Peyer's patch (tissue), 4 donors: Measurements from ENCODE around the gene RFXANK. TPM values are rescaled to one million over a fixed set of nuclear protein-coding genes. Genes with fewer than 3 reads are reported as not detected.

Experiments
- DNase-seq, 3 donors: peaks; one replicate each; pipeline ENCODE4 v3.0.0-alpha.2; 2017 to 2019
- H3K27ac ChIP-seq, 4 donors: fragments of 200-600 bp; sonication (generic); one replicate each; pipeline ENCODE4 v1.5.1; 2016 to 2019
- H3K27me3 ChIP-seq, 2 donors: fragments of 200-600 bp; sonication (generic); one replicate each; pipeline ENCODE4 v1.5.1; 2019
- H3K36me3 ChIP-seq, 3 donors: fragments of 200-600 bp; sonication (generic); one replicate each; pipeline ENCODE4 v1.5.1; 2016 to 2019
- H3K4me1 ChIP-seq, 4 donors: fragments of 200-600 bp; sonication (generic); one replicate each; pipeline ENCODE4 v1.5.1; 2016 to 2019
- H3K4me3 ChIP-seq, 4 donors: fragments of 200-600 bp; sonication (generic); 1 replicate in 3 of 4; 2 replicates in 1 of 4; pipeline ENCODE4 v1.5.1; 2016 to 2019; ENCODE audit warnings: mild to moderate bottlenecking in 1 of 4
- H3K9me3 ChIP-seq, 4 donors: fragments of 200-600 bp; sonication (generic); one replicate each; pipeline ENCODE4 v1.5.1; 2016 to 2019; ENCODE audit warnings: mild to moderate bottlenecking in 1 of 4
- CTCF ChIP-seq, 6 experiments: fragments of 450-650 bp in 4 of 6; fragments of 200-600 bp in 2 of 6; sonication (generic) in 1 of 6; IDR thresholded peaks; one replicate each; pipeline ENCODE4 v1.5.1; 2017 to 2019; ENCODE audit warnings: antibody characterized with exemption in 6 of 6, mild to moderate bottlenecking in 3 of 6, moderate library complexity in 1 of 6
- POLR2A ChIP-seq, 2 donors: fragments of 450-650 bp; IDR thresholded peaks; one replicate each; pipeline ENCODE4 v1.5.1; 2017; ENCODE audit warnings: antibody characterized with exemption in 2 of 2, mild to moderate bottlenecking in 2 of 2, moderate library complexity in 2 of 2
- total RNA-seq, 4 donors: library from RNA; depleted of rRNA; stranded (reverse); fragments of >200 nt; gene quantifications; one replicate each; pipeline ENCODE4 v1.1.0, GENCODE V29; 2016

The RFXANK gene, protein sequence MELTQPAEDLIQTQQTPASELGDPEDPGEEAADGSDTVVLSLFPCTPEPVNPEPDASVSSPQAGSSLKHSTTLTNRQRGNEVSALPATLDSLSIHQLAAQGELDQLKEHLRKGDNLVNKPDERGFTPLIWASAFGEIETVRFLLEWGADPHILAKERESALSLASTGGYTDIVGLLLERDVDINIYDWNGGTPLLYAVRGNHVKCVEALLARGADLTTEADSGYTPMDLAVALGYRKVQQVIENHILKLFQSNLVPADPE
- total RNA-seq: 10 to 100 TPM; 18.2 to 75.1 (median 51.9) TPM

DNA sequence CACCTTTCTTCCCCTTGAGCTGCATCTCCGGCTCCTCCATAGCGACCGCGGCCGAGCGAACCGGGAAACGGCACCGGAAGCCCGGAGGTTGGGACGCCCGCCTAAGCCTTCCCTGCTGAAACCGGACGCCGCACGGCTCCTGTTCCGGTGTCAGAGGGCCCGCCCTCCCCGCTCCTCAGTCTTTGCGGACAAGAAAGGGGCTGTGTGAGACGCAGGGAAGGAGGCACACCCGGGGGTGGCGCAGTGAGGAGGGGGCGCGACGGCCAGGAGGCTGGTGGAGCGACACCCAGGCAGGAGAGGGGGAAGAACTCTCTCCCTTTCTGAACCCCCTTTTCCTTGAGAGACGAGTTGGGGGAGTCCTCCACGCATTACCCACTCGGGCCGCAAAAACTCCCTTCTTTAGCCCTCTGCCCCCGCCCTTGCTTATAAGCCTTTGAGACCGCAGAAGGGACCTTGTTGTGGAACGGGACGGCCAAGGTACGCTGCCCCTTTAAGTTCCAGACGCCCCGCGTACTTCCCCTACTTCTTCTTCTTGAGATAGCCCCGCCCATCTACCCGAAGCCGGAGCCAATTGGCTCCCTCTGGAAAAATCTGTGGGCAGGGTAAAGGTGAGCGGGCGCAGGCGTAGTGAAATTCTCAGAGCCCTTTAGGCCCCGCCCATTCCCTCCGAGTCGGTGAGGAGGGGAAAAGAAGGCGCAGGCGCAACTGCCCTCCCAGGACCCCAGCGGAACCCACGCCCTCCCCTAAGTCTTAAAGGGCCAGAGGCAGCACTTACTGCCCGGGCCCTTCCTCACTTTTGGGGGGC, at the start of gene RFXANK, which contains the start of gene BORCS8:
TSS of gene RFXANK (plus strand) at position 181 of the 805 bp plus-strand sequence. CDS start 1,689 bp downstream, outside the sequence.
TSS of gene BORCS8 (minus strand) at position 75 of the 805 bp plus-strand sequence. CDS start at position 40, 35 bp downstream.
- DNase-seq: peak; percentile 98 to 100 (median 99)

GRCh38 chr19:19142347-19142746, 49.7 kb upstream of the RFXANK start:
- Histone ChIP-seq H3K4me3 (no peak overlapping the region), H3K36me3 (no peaks in the 10 kb centered on the region), H3K4me1 (peaks cover 0 to 13% (median 3%) of the 10 kb centered on the region in 4 donors), H3K27ac (no peak overlapping the region), H3K9me3 (no peaks in the 10 kb centered on the region), H3K27me3 (no peaks in the 10 kb centered on the region)
- no peak for DNase-seq
- TF ChIP-seq CTCF (IDR thresholded peaks at IDR 0.05) (no peak), POLR2A (IDR thresholded peaks at IDR 0.05) (no peak)

More for the DNA sequence above, at the start of gene RFXANK, which contains the start of gene BORCS8:
- peak within 1 kb of the TSS; percentile 95 to 99 (median 98) for H3K27ac ChIP-seq
- no peaks in the 10 kb centered on the region for H3K27me3 ChIP-seq
- peaks cover 4 to 35% (median 17%) of the 10 kb centered on the region in 4 donors for H3K4me1 ChIP-seq
- peaks cover 0 to 13% (median 0%) of the 10 kb centered on the region in 3 donors for H3K36me3 ChIP-seq
- no peaks in the 10 kb centered on the region for H3K9me3 ChIP-seq
- TF ChIP-seq POLR2A (IDR thresholded peaks at IDR 0.05): peak; percentile 44 to 80
- peak in 1 of 6 experiments; percentile 1 for TF ChIP-seq CTCF (IDR thresholded peaks at IDR 0.05)
- peak within 1 kb of the TSS; percentile 68 to 96 (median 88) for H3K4me3 ChIP-seq

DNA sequence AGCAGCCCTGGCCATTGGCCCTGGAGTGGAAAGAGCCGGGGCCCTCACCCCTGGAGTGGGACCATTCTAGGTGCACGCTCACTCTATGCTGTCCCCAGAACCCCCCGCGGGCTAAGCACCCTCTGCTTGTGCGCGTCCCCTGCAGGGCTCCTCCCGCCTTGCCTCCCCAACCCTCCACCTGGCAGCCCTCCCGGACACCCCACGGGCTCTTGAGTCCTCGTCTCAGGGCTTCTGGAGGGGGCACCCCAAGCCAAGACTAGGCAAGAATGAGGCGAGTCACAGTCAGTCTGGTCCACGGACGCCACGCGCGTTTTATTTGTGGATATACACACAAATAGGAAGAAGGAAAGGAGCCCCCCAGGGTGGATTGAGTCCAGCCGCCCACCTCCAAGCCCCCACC, 46.8 kb upstream of the RFXANK start:
- Histone ChIP-seq H3K9me3 (no peaks in the 10 kb centered on the region), H3K4me3 (no peak overlapping the region)
- DNase-seq: no peak

DNA sequence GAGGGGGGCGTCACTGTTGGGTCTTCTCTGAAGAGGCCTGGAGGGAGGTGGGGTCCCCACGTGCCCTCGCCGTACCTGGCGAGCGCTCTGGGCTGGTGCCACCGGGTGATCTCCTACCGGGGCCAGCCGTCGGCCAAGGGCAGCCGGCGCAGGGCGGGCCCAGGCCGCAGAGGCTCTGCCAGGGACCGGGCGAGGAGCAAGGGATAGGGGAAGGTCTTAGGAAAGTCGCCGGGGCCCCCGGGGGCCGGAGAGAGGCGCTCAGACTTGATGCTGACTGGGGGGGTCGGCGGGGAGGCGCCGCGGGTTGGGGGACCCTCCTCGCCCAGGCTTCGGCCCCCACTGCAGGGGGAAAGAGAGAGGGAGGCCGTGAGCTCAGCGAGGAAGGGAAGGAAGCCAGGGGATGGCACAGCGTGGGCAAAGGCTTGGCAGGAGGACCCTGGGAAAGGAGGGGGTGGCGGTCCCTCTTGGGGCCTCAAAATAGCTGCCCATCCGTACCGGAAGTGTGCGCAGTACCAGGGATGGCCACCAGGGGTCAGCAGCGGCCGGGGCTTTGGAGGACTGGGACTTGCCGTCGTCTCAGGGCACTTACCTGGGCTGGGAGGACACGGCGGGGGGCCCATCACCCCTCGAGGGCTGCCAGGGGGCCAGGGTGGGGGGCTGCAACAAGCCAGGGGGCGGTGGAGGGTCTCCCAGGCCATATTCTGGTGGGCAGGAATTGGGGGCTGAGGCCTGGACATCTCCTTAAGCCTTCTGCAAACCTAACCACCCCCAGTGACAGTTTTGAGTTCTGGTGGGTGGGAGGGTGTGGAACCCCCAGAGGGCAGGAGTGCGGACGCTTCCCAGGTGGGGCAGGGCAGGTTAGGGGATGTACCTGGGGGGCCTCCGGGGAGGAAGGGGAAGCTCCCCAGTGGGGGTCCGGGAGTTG, 46.1 kb upstream of the RFXANK start:
- TF ChIP-seq CTCF (IDR thresholded peaks at IDR 0.05) (peak; percentile 92 to 99 (median 96)), POLR2A (IDR thresholded peaks at IDR 0.05) (no peak)
- H3K36me3 ChIP-seq: peaks cover 0 to 13% (median 0%) of the 10 kb centered on the region in 3 donors
- no peaks in the 10 kb centered on the region for H3K9me3 ChIP-seq
- no peaks in the 10 kb centered on the region for H3K27me3 ChIP-seq
- H3K27ac ChIP-seq: no peak overlapping the region
- no peak overlapping the region for H3K4me3 ChIP-seq
- H3K4me1 ChIP-seq: peaks cover 0 to 8% (median 0%) of the 10 kb centered on the region in 4 donors
- peak; percentile 79 to 94 (median 86) for DNase-seq

More for the DNA sequence above, 46.8 kb upstream of the RFXANK start:
- peaks cover 0 to 8% (median 0%) of the 10 kb centered on the region in 4 donors for H3K4me1 ChIP-seq
- H3K36me3 ChIP-seq: peaks cover 0 to 13% (median 0%) of the 10 kb centered on the region in 3 donors
- no peak overlapping the region for H3K27ac ChIP-seq
- TF ChIP-seq POLR2A (IDR thresholded peaks at IDR 0.05): no peak
- no peak for TF ChIP-seq CTCF (IDR thresholded peaks at IDR 0.05)
- H3K27me3 ChIP-seq: no peaks in the 10 kb centered on the region

DNA sequence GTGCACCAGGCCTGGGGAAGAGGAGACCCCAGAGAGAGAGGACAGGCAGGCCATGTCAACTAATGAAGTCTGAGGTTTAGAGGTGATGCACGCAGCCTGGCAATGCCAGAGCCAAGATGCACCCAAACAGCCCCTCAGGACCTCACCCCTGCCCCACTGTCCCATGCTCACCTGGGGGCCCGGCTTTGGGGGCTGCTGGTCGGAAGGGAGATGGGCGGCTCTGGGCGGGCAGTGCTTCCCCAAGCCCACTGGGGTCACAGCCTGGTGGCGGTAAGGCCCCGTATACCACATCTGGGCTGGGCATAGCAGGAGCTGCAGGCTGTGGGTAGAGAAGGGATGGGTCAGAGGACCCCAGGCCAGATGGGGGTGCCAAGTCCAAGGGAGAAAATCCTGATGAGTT, 45.2 kb upstream of the RFXANK start:
- Histone ChIP-seq H3K27ac (no peak overlapping the region), H3K27me3 (no peaks in the 10 kb centered on the region), H3K9me3 (no peaks in the 10 kb centered on the region), H3K4me3 (no peak overlapping the region), H3K4me1 (peaks cover 0 to 15% (median 0%) of the 10 kb centered on the region in 4 donors), H3K36me3 (peaks cover 0 to 13% (median 0%) of the 10 kb centered on the region in 3 donors)
- no peak for TF ChIP-seq CTCF (IDR thresholded peaks at IDR 0.05)
- no peak for TF ChIP-seq POLR2A (IDR thresholded peaks at IDR 0.05)
- no peak for DNase-seq
